K562 (cell line): ENCODE data around the gene AFDN. TPM values are rescaled to one million over a fixed set of nuclear protein-coding genes. Genes with fewer than 3 reads are reported as not detected.

ENCODE experiments used
- ATAC-seq: fragments of 200-7000 bp; cut with Tn5 transposase; 3 replicates; pipeline ENCODE4 v1.9.1; 2020; ENCODE audit warnings: moderate library complexity
- BruUV-seq: library from RNA; stranded (reverse); fragments of 400-500 nt; replicated peaks from 2 replicates; lab custom pipeline; 2021; lab: Mats Ljungman, UMichigan
- CTCF ChIA-PET: fragments of 300-600 bp; formaldehyde crosslinking; extraction: SDS; loops from one replicate; lab custom pipeline; 2021; ENCODE audit warnings: low intra/inter-chr PET ratio; lab: Yijun Ruan, JAX
- POLR2A ChIA-PET: fragments of 300-600, 350-650 bp; sonication (Branson Sonifier 250); formaldehyde crosslinking; extraction: SDS; loops from one replicate; lab custom pipeline; 2021; ENCODE audit warnings: antibody characterized with exemption, inconsistent platforms; lab: Yijun Ruan, JAX
- DNase-seq, 4 experiments: peaks; one replicate each; pipeline versions ENCODE4 v3.0.0 to v3.0.0-alpha.2; 2011 to 2018; ENCODE audit warnings: low spot score in 3 of 4, mixed read lengths in 3 of 4; ENCODE audit errors: extremely low read depth in 1 of 4
- FAIRE-seq: peaks from 2 replicates; lab custom pipeline; 2011; peaks lifted over from hg19 to GRCh38; lab: Jason Lieb, UNC
- H2AFZ ChIP-seq: 2 replicates; pipeline ENCODE4 v1.6.0; 2011; ENCODE audit warnings: low read depth, low read length, control low read depth, inconsistent platforms
- H3K27ac ChIP-seq: fragments of 200-600 bp; 3 replicates; pipeline ENCODE4 v1.8.0; 2011; ENCODE audit warnings: low read depth, mild to moderate bottlenecking, control low read depth, inconsistent platforms, low read length, moderate library complexity, mixed read lengths; ENCODE audit errors: extremely low read depth
- H3K27me3 ChIP-seq, 2 experiments: fragments of 300-600 bp in 1 of 2; 2 replicates in 1 of 2; 3 replicates in 1 of 2; pipeline versions ENCODE4 v1.6.0 to v1.8.0; 2011; ENCODE audit warnings: inconsistent platforms in 2 of 2, low read length in 2 of 2, mild to moderate bottlenecking in 1 of 2, mixed read lengths in 1 of 2, moderate library complexity in 1 of 2; ENCODE audit not compliant: control insufficient read depth in 2 of 2, insufficient read depth in 2 of 2
- H3K36me3 ChIP-seq: fragments of 300-600 bp; 3 replicates; pipeline ENCODE4 v1.8.0; 2011; ENCODE audit warnings: mild to moderate bottlenecking, low read length, inconsistent platforms; ENCODE audit not compliant: control insufficient read depth, insufficient read depth
- H3K4me1 ChIP-seq, 2 experiments: fragments of 200-600 bp in 1 of 2; replicated peaks in 1 of 2; 2 replicates in 1 of 2; 3 replicates in 1 of 2; pipeline versions ENCODE4 v1.5.1 to v1.8.0; 2011; ENCODE audit warnings: inconsistent platforms in 2 of 2, low read length in 2 of 2, mild to moderate bottlenecking in 1 of 2, mixed read lengths in 1 of 2, moderate library complexity in 1 of 2; ENCODE audit not compliant: control insufficient read depth in 2 of 2, insufficient read depth in 2 of 2
- H3K4me2 ChIP-seq: 2 replicates; pipeline ENCODE4 v1.6.1; 2011; ENCODE audit warnings: low read length, control low read depth, inconsistent platforms, mixed read lengths; ENCODE audit not compliant: insufficient read depth
- H3K4me3 ChIP-seq: fragments of 200-600 bp; sonication (generic), shearing (Covaris generic); 2 replicates; pipeline ENCODE4 v1.5.1; 2016; ENCODE audit warnings: control low read depth, inconsistent platforms
- H3K79me2 ChIP-seq: fragments of 200-600 bp; 3 replicates; pipeline ENCODE4 v1.8.0; 2011; ENCODE audit warnings: low read length, inconsistent platforms; ENCODE audit not compliant: control insufficient read depth, insufficient read depth
- H3K9ac ChIP-seq, 2 experiments: 2 replicates each; pipeline versions ENCODE4 v1.6.0 to v1.6.1; 2011; ENCODE audit warnings: low read depth in 2 of 2, low read length in 2 of 2, control low read depth in 1 of 2, inconsistent platforms in 1 of 2, mild to moderate bottlenecking in 1 of 2, mixed read lengths in 1 of 2; ENCODE audit not compliant: insufficient read depth in 1 of 2
- H3K9me1 ChIP-seq: one replicate; pipeline ENCODE4 v1.6.0; 2011; ENCODE audit warnings: inconsistent platforms, mild to moderate bottlenecking, low read length, moderate library complexity; ENCODE audit not compliant: control insufficient read depth, insufficient read depth
- H3K9me3 ChIP-seq: replicated peaks from 2 replicates; pipeline ENCODE4 v1.5.1; 2011; ENCODE audit warnings: low read depth, low read length, inconsistent platforms; ENCODE audit not compliant: control insufficient read depth, insufficient read depth
- H4K20me1 ChIP-seq: replicated peaks from 2 replicates; pipeline ENCODE4 v1.6.1; 2011; ENCODE audit warnings: low read length, inconsistent platforms, mixed read lengths; ENCODE audit not compliant: control insufficient read depth, insufficient read depth
- C11orf30 ChIP-seq: fragments of 450-650 bp; IDR thresholded peaks from 2 replicates; pipeline ENCODE4 v1.6.1; 2016; ENCODE audit warnings: low read depth, mild to moderate bottlenecking
- CBFA2T3 ChIP-seq: fragments of 450-650 bp; IDR thresholded peaks from 2 replicates; pipeline ENCODE4 v1.6.1; 2017
- DPF2 ChIP-seq: fragments of 450-650 bp; IDR thresholded peaks from 2 replicates; pipeline ENCODE4 v1.6.1; 2016
- E2F8 ChIP-seq: fragments of 450-650 bp; IDR thresholded peaks from 2 replicates; pipeline ENCODE4 v1.7.1; 2018; ENCODE audit warnings: mild to moderate bottlenecking, low read depth; ENCODE audit not compliant: partially characterized antibody
- ELF4 ChIP-seq: fragments of 450-650 bp; formaldehyde crosslinking; IDR thresholded peaks from 2 replicates; pipeline ENCODE4 v1.4.0; 2022; ENCODE audit warnings: missing genetic modification characterization
- FOXM1 ChIP-seq, 2 experiments: fragments of 450-650 bp in 1 of 2; sonication (generic) in 1 of 2; formaldehyde crosslinking in 1 of 2; IDR thresholded peaks; 2 replicates each; pipeline versions ENCODE4 v1.6.1 to v1.9.0; 2017 to 2022; ENCODE audit warnings: low read depth in 2 of 2, mild to moderate bottlenecking in 2 of 2, missing genetic modification reagents in 1 of 2, moderate library complexity in 1 of 2
- GATA2 ChIP-seq: sonication (generic); formaldehyde crosslinking; IDR thresholded peaks from 2 replicates; pipeline ENCODE4 v1.4.0; 2020; ENCODE audit warnings: mild to moderate bottlenecking, missing genetic modification reagents
- HNRNPL ChIP-seq: fragments of 200-400 bp; formaldehyde crosslinking; IDR thresholded peaks from 2 replicates; pipeline ENCODE4 v1.6.1; 2017; ENCODE audit warnings: low read depth, mild to moderate bottlenecking, low read length
- KDM1A ChIP-seq, 2 experiments: fragments of 450-650 bp; IDR thresholded peaks; 2 replicates each; pipeline ENCODE4 v1.6.1; 2016; ENCODE audit warnings: mild to moderate bottlenecking in 2 of 2
- KLF16 ChIP-seq: IDR thresholded peaks from 2 replicates; pipeline ENCODE4 v1.6.1; 2016; ENCODE audit warnings: antibody characterized with exemption
- MTA2 ChIP-seq: fragments of 450-650 bp; IDR thresholded peaks from 2 replicates; pipeline ENCODE4 v1.6.1; 2016; ENCODE audit warnings: low read depth
- PURB ChIP-seq: sonication (generic); formaldehyde crosslinking; IDR thresholded peaks from 2 replicates; pipeline ENCODE4 v1.9.0; 2021; ENCODE audit warnings: low read depth, mild to moderate bottlenecking, missing genetic modification reagents
- RBM39 ChIP-seq: fragments of 200-400 bp; formaldehyde crosslinking; optimal IDR thresholded peaks from 2 replicates; pipeline ENCODE3; 2018; ENCODE audit warnings: low read depth, low read length
- SMAD2 ChIP-seq: fragments of 150-350 bp; IDR thresholded peaks from 2 replicates; pipeline ENCODE4 v1.6.1; 2014; ENCODE audit warnings: low read depth, mild to moderate bottlenecking, low read length
- TRIM25 ChIP-seq: fragments of 450-650 bp; IDR thresholded peaks from 2 replicates; pipeline ENCODE4 v1.7.0; 2016; ENCODE audit warnings: borderline replicate concordance
- U2AF1 ChIP-seq: fragments of 200-400 bp; formaldehyde crosslinking; optimal IDR thresholded peaks from 2 replicates; pipeline ENCODE3; 2017; ENCODE audit warnings: mild to moderate bottlenecking, low read depth, low read length, moderate library complexity
- ZFP36 ChIP-seq: fragments of 150-350 bp; IDR thresholded peaks from 2 replicates; pipeline ENCODE4 v1.6.1; 2018; ENCODE audit warnings: low read length, low read depth; ENCODE audit not compliant: partially characterized antibody
- ZNF175 ChIP-seq: fragments of 200-800 bp; sonication (Bioruptor generic); IDR thresholded peaks from 2 replicates; pipeline ENCODE4 v1.6.1; 2016; ENCODE audit warnings: low read depth, mild to moderate bottlenecking, missing genetic modification characterization, missing compliant biosample characterization
- ZNF347 ChIP-seq: fragments of 450-650 bp; formaldehyde crosslinking; IDR thresholded peaks from 2 replicates; pipeline ENCODE4 v1.4.0; 2020; ENCODE audit warnings: low read depth, mild to moderate bottlenecking, moderate library complexity
- ZNF507 ChIP-seq: conservative IDR thresholded peaks from 2 replicates; pipeline ENCODE4 v1.6.1; 2017; ENCODE audit warnings: missing genetic modification characterization, missing compliant biosample characterization
- ZSCAN29 ChIP-seq: fragments of 450-650 bp; IDR thresholded peaks from 2 replicates; pipeline ENCODE4 v1.6.1; 2017
- WGBS: fragments of 100-300 bp; shearing (Covaris generic); methylation state at CpG from one replicate; pipeline ENCODE4 v1.1.6; 2016; ENCODE audit warnings: low coverage, mixed read lengths; ENCODE audit not compliant: insufficient coverage; ENCODE audit errors: missing lambda C conversion rate; 5-methylcytosine and 5-hydroxymethylcytosine counted together
- in situ Hi-C: fragments of 300-500 bp; cut with MboI; formaldehyde crosslinking; loops from 4 replicates; pipeline ENCODE4 v1.15.0; 2018; ENCODE audit warnings: inconsistent platforms, mixed read lengths
- intact Hi-C: fragments of 100-400 bp; cut with micrococcal nuclease; formaldehyde crosslinking; loops from 2 replicates; pipeline ENCODE4 v1.14.2; 2022
- polyA plus RNA-seq, 8 experiments: library from polyadenylated mRNA; depleted of rRNA in 4 of 8; stranded (reverse) in 5 of 8; unstranded in 3 of 8; fragments of >200 nt; fragmentation: Nextera tagmentation in 2 of 8; fragmentation: Illumina TruSeq in 1 of 8; extraction: Ambion mirVana in 2 of 8; extraction: Trizol in 1 of 8; gene quantifications; 2 replicates each; pipeline versions ENCODE4 v1.2.1 to v1.2.3, GENCODE V29; 2011 to 2014; ENCODE audit warnings: inconsistent platforms in 1 of 8, missing spikeins in 1 of 8
- total RNA-seq, 7 experiments: library from RNA; depleted of rRNA in 6 of 7; stranded (reverse); fragments of >200 nt in 6 of 7; fragmentation: Illumina TruSeq in 2 of 7; extraction: Trizol in 2 of 7; gene quantifications; 2 replicates each; pipeline versions ENCODE4 v1.2.1 to v1.2.3, GENCODE V29; 2011 to 2021; ENCODE audit warnings: low replicate concordance in 1 of 7

Gene AFDN
- total and polyA plus RNA-seq, 9 of the 15 experiments (the other 6 are each of a cell fraction or from before 2014, with no cell fraction given) = 7.2 to 129 (median 105) TPM

- CTCF ChIA-PET = no interaction called here
- no peaks in the 10 kb centered on the region for H3K9me1 ChIP-seq
- no peaks in the 10 kb centered on the region for H3K27me3 ChIP-seq
- DNase-seq = peak; percentile 48 to 85 (median 62)
- peak overlapping the region in 1 of 2 experiments; percentile 2; a peak in 2 of 4 replicates for H3K9ac ChIP-seq
- H3K79me2 ChIP-seq = no peaks in the 10 kb centered on the region
- in situ Hi-C loops = no loop called here
- no peaks in the 10 kb centered on the region for H3K9me3 ChIP-seq
- peak overlapping the region; percentile 57 for H3K27ac ChIP-seq
- no peak overlapping the region for H3K4me3 ChIP-seq
- intact Hi-C loops = no loop called here
- POLR2A ChIA-PET = interaction anchor here (1.1 to 1.2 kb wide), 2 partner anchors 13 to 15 kb away, joined by 3 to 5 read pairs; no protein-coding TSS in a partner anchor
- peak overlapping the region; percentile 88 for H2AFZ ChIP-seq
- peak overlapping the region; percentile 56 for H3K4me2 ChIP-seq
- peaks cover 14 to 18% of the 10 kb centered on the region in 2 experiments; a peak in 4 of 5 replicates for H3K4me1 ChIP-seq
- no peaks in the 10 kb centered on the region for H3K36me3 ChIP-seq
- peak; percentile 72 for ATAC-seq
- WGBS = 19% methylated on average over 5 of the region's 5 CpGs
- peak; percentile 90 for FAIRE-seq
- no peaks in the 10 kb centered on the region for H4K20me1 ChIP-seq
- BruUV-seq = no TSS peak
- TF ChIP-seq KLF16 = no peak
- TF ChIP-seq HNRNPL = no peak
- TF ChIP-seq ZNF175 (CRISPR knock-in tag) = no peak
- no peak for TF ChIP-seq ZNF507 (tag)
- no peak for TF ChIP-seq E2F8
- TF ChIP-seq KDM1A (IDR thresholded peaks at IDR 0.05) = no peak; a peak in 1 of 4 replicates
- no peak for TF ChIP-seq SMAD2
- no peak for TF ChIP-seq ZSCAN29
- no peak for TF ChIP-seq ZNF347 (CRISPR knock-in tag)
- TF ChIP-seq C11orf30 = no peak
- no peak for TF ChIP-seq MTA2
- TF ChIP-seq RBM39 = no peak
- TF ChIP-seq ZFP36 = no peak
- TF ChIP-seq TRIM25 = no peak
- TF ChIP-seq U2AF1 = no peak
- no peak for TF ChIP-seq GATA2 (CRISPR knock-in tag)
- no peak for TF ChIP-seq FOXM1 (IDR thresholded peaks at IDR 0.05; ENCODE audit: low read depth)
- no peak for TF ChIP-seq FOXM1 (CRISPR knock-in tag; IDR thresholded peaks at IDR 0.05; ENCODE audit: low read depth)
- TF ChIP-seq CBFA2T3 = peak; percentile 70
- no peak for TF ChIP-seq ELF4 (CRISPR knock-in tag)
- no peak for TF ChIP-seq PURB (CRISPR knock-in tag)
- peak; percentile 63 for TF ChIP-seq DPF2
These were observed 15.1 kb upstream of the AFDN start for GRCh38 chr6:167811442-167812087.
